B cell (primary cell): ENCODE results near the gene UBE2E3.

Experiments
- EZH2 ChIP-seq: IDR thresholded peaks from 2 replicates; pipeline ENCODE4 v1.6.1; 2012; ENCODE audit warnings: borderline replicate concordance, low read depth, mild to moderate bottlenecking, moderate library complexity, low read length; ENCODE audit not compliant: insufficient read depth, poor library complexity, severe bottlenecking
- TF ChIP-seq, protein P1 (sequence below): fragments of 200-600 bp; IDR thresholded peaks from one replicate; pipeline ENCODE4 v1.8.0; 2022; ENCODE audit warnings: antibody characterized with exemption, mild to moderate bottlenecking

GRCh38 chr2:181095486-181095885 lies 115.1 kb downstream of the UBE2E3 start:
- TF ChIP-seq, protein P1, sequence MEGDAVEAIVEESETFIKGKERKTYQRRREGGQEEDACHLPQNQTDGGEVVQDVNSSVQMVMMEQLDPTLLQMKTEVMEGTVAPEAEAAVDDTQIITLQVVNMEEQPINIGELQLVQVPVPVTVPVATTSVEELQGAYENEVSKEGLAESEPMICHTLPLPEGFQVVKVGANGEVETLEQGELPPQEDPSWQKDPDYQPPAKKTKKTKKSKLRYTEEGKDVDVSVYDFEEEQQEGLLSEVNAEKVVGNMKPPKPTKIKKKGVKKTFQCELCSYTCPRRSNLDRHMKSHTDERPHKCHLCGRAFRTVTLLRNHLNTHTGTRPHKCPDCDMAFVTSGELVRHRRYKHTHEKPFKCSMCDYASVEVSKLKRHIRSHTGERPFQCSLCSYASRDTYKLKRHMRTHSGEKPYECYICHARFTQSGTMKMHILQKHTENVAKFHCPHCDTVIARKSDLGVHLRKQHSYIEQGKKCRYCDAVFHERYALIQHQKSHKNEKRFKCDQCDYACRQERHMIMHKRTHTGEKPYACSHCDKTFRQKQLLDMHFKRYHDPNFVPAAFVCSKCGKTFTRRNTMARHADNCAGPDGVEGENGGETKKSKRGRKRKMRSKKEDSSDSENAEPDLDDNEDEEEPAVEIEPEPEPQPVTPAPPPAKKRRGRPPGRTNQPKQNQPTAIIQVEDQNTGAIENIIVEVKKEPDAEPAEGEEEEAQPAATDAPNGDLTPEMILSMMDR, result no peak
- TF ChIP-seq EZH2, result no peak
